Mesothelial cell of epicardium (in vitro differentiated cells): ENCODE data around the gene PMAIP1. TPM values are rescaled to one million over a fixed set of nuclear protein-coding genes. Genes with fewer than 3 reads are reported as not detected.
A peak's percentile ranks its signal among the peaks of the same experiment; 100 is the strongest.

Source experiments
- DNase-seq, 2 experiments: peaks; one replicate each; pipeline ENCODE4 v3.0.0; 2021; ENCODE audit warnings: low spot score in 2 of 2; ENCODE audit not compliant: unreplicated experiment in 2 of 2
- H3K27ac Mint-ChIP-seq: 2 replicates; pipeline ENCODE4 v1.8.0; 2021; ENCODE audit warnings: mixed read lengths
- H3K27me3 Mint-ChIP-seq: 2 replicates; pipeline ENCODE4 v1.8.0; 2021; ENCODE audit warnings: low read depth, mixed read lengths
- H3K36me3 Mint-ChIP-seq: 2 replicates; pipeline ENCODE4 v1.8.0; 2021; ENCODE audit warnings: mixed read lengths
- H3K4me1 Mint-ChIP-seq: 2 replicates; pipeline ENCODE4 v1.8.0; 2021; ENCODE audit warnings: mixed read lengths
- H3K4me3 Mint-ChIP-seq: 2 replicates; pipeline ENCODE4 v1.8.0; 2021; ENCODE audit warnings: mild to moderate bottlenecking, moderate library complexity, mixed read lengths
- H3K9me3 Mint-ChIP-seq: 2 replicates; pipeline ENCODE4 v1.8.0; 2021; ENCODE audit warnings: mixed read lengths
- CTCF ChIP-seq: fragments of 200-600 bp; sonication (generic); IDR thresholded peaks from one replicate; pipeline ENCODE4 v1.5.0; 2021; ENCODE audit warnings: antibody characterized with exemption; ENCODE audit not compliant: unreplicated experiment
- total RNA-seq: library from RNA; stranded (reverse); gene quantifications from 3 replicates; pipeline ENCODE4 v1.2.1, GENCODE V29; 2021

PMAIP1 gene
- total RNA-seq, 1 donor from 2014 or later: 10.9 TPM

GRCh38 chr18:59897321-59897954, 2.4 kb upstream of the PMAIP1 start:
- DNase-seq: no peak
- no peak for TF ChIP-seq CTCF
- H3K4me3 Mint-ChIP-seq: no peak overlapping the region
- peaks cover 16% of the 10 kb centered on the region for H3K4me1 Mint-ChIP-seq
- no peak overlapping the region for H3K27ac Mint-ChIP-seq
- H3K36me3 Mint-ChIP-seq: peaks cover 2% of the 10 kb centered on the region
- peaks cover 66% of the 10 kb centered on the region for H3K27me3 Mint-ChIP-seq
- no peaks in the 10 kb centered on the region for H3K9me3 Mint-ChIP-seq

DNA sequence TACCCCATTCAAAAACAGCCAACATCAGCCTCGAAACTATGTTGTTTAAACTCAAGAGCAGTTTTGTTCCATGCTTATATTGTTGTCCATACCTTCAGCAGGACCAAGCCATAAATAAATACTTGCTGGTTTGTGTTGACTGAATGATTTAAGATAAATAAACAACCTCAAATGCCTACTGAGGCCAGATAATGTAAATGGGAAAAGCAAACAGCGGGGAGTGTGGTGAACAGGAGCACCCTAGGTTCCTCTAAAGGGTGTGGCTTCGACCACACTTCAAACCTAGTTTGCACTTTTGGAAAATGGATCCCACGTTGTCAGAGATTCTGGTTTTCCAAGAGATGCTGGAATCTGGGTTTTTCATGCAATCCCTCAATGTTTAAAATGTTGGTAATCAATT, 1.7 kb upstream of the PMAIP1 start:
- Mint-ChIP-seq H3K9me3 (no peaks in the 10 kb centered on the region), H3K27me3 (peaks cover 72% of the 10 kb centered on the region), H3K27ac (no peak overlapping the region), H3K36me3 (peaks cover 5% of the 10 kb centered on the region), H3K4me1 (peaks cover 16% of the 10 kb centered on the region), H3K4me3 (peak overlapping the region; percentile 81)
- TF ChIP-seq CTCF: no peak
- DNase-seq: no peak

DNA sequence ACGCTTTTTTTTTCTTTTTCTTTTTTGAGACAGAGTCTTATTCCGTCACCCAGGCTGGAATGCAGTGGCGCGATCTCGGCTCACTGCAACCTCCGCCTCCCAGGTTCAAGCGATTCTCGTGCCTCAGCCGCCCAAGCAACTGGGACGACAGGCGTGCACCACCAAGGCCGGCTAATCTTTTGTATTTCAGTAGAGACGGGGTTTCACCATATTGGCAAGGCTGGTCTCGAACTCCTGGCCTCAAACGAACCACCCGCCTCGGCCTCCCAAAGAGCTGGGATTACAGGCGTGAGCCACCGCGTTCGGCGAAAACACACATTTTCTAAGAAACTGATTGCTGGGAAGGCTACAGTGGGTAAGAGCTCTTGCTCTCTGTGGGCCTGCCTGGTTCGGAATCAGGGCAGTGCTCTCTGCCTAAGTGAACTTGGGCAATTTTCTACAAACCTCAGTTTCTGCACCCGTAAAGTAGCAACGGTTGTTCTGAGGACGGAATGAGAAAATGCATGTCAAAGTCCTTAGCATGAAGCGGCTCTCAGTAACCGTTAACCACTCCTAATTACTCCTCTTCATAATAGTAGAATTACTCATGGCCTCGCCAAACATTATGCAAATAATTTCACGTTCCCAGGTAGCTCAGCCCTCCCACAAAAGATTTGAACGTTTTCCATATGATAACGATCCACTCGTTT, 1.0 kb upstream of the PMAIP1 start:
- Mint-ChIP-seq H3K4me1 (peaks cover 16% of the 10 kb centered on the region), H3K9me3 (no peaks in the 10 kb centered on the region), H3K27me3 (peaks cover 75% of the 10 kb centered on the region), H3K36me3 (peaks cover 8% of the 10 kb centered on the region), H3K4me3 (peak overlapping the region; percentile 81), H3K27ac (peak overlapping the region; percentile 94)
- no peak for TF ChIP-seq CTCF
- DNase-seq: no peak

GRCh38 chr18:59900222-59901128, 679 bp downstream of the PMAIP1 start:
- no peak for TF ChIP-seq CTCF
- Mint-ChIP-seq H3K27ac (peak overlapping the region; percentile 92), H3K4me1 (peaks cover 16% of the 10 kb centered on the region), H3K27me3 (peaks cover 76% of the 10 kb centered on the region), H3K36me3 (peaks cover 8% of the 10 kb centered on the region), H3K4me3 (peak overlapping the region; percentile 85), H3K9me3 (no peaks in the 10 kb centered on the region)
- DNase-seq: peak in 1 of 2 experiments; percentile 42

DNA sequence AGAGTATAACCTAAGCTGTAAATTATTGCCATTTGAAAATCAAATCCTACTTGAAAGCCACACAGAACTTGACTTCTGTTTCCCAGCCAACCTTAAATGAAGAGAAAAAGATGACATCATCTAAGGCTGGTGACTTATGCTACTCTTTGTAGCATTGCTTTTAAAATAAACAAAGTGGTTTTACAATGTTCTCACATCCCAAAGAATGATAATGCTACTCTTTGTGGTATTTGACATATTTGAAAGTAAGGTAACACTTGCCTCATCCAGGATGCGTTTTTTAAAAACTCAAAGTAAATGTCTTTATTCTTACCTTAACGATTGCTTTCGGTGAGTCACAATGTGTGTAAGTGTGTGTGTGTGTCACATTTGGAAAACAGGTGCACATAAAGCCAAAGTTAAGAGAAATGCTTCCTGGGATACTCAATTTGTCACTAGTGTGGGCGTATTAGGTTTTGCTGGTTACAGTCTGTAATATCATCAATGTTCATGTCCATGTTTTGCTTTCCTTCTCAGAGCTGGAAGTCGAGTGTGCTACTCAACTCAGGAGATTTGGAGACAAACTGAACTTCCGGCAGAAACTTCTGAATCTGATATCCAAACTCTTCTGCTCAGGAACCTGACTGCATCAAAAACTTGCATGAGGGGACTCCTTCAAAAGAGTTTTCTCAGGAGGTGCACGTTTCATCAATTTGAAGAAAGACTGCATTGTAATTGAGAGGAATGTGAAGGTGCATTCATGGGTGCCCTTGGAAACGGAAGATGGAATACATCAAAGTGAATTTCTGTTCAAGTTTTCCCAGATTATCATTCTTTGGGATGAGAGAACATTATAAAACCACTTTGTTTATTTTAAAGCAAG, 2.6 kb downstream of the PMAIP1 start:
- no peak overlapping the region for H3K27ac Mint-ChIP-seq
- peaks cover 16% of the 10 kb centered on the region for H3K4me1 Mint-ChIP-seq
- H3K27me3 Mint-ChIP-seq: peaks cover 79% of the 10 kb centered on the region
- no peak for DNase-seq
- H3K9me3 Mint-ChIP-seq: no peaks in the 10 kb centered on the region
- H3K36me3 Mint-ChIP-seq: peaks cover 8% of the 10 kb centered on the region
- TF ChIP-seq CTCF: no peak
- H3K4me3 Mint-ChIP-seq: no peak overlapping the region
